NB4 (cell line): ENCODE measurements around the gene HSFX2.
"Not testable (repeated sequence)": the region's sequence is repeated elsewhere in the genome, so short reads cannot be mapped to it uniquely, and the experiment has no call there.

Experiments used
- DNase-seq: peaks from one replicate; pipeline ENCODE4 v3.0.0; 2010; ENCODE audit warnings: low read depth
- H3K4me3 ChIP-seq: one replicate; pipeline ENCODE4 v1.5.1; 2011; ENCODE audit warnings: mild to moderate bottlenecking, low read depth, low read length, moderate library complexity
- MYC ChIP-seq: IDR thresholded peaks from 2 replicates; pipeline ENCODE4 v1.6.1; 2011; ENCODE audit warnings: low read depth, low read length
- POLR2A ChIP-seq: IDR thresholded peaks from 2 replicates; pipeline ENCODE4 v1.6.1; 2011; ENCODE audit warnings: mild to moderate bottlenecking; ENCODE audit not compliant: insufficient read length; ENCODE audit errors: extremely low read depth
- TF ChIP-seq, protein P1 (sequence below): IDR thresholded peaks from 2 replicates; pipeline ENCODE4 v1.6.1; 2011; ENCODE audit warnings: low read depth, low read length
- TF ChIP-seq, protein P2 (sequence below): IDR thresholded peaks from one replicate; pipeline ENCODE4 v1.5.1; 2012; ENCODE audit warnings: low read depth, low read length

Gene HSFX2

DNA sequence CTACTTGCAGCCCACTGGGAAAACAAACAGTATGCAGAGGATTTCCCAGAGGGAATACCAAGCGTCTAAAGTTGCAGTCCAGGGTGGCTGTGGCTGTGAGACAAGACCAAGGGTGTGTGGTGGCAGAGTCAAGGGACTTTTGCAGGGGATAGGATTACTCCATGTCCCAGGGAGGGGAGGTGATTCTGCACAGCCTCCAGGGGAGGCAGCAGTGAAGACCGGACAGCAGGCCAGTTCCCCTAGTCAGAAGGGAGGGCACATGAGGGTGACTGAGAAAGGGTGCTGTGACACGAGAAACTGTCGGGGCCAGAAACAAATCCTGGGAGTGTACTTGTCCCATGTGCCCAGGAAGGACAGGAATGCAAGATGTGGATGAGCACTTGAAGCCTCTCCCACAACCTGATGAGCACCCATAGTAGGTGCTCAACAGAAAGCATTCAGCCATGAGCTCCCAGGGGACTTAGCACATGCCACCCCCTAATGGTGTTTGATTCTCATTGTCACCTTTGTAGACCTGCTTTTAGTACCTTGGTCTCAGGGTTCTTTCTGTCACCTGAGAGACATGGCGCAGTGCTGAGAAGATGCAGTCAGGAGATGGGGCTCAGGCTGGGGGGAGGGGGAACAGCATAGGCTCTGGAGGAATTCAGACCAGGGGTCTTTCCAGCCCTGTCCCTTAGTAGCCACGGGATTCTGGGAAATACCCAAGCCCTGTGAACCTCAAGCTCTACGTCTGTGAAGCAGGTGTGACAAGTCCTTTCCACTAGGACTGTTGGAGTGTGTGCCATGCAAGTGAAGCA, 27.3 kb downstream of the HSFX2 start:
- DNase-seq: no peak
- H3K4me3 ChIP-seq: no peak overlapping the region
- TF ChIP-seq, protein P1, sequence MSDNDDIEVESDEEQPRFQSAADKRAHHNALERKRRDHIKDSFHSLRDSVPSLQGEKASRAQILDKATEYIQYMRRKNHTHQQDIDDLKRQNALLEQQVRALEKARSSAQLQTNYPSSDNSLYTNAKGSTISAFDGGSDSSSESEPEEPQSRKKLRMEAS: no peak
- TF ChIP-seq MYC: no peak
- TF ChIP-seq POLR2A: no peak
- TF ChIP-seq, protein P2, sequence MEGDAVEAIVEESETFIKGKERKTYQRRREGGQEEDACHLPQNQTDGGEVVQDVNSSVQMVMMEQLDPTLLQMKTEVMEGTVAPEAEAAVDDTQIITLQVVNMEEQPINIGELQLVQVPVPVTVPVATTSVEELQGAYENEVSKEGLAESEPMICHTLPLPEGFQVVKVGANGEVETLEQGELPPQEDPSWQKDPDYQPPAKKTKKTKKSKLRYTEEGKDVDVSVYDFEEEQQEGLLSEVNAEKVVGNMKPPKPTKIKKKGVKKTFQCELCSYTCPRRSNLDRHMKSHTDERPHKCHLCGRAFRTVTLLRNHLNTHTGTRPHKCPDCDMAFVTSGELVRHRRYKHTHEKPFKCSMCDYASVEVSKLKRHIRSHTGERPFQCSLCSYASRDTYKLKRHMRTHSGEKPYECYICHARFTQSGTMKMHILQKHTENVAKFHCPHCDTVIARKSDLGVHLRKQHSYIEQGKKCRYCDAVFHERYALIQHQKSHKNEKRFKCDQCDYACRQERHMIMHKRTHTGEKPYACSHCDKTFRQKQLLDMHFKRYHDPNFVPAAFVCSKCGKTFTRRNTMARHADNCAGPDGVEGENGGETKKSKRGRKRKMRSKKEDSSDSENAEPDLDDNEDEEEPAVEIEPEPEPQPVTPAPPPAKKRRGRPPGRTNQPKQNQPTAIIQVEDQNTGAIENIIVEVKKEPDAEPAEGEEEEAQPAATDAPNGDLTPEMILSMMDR: no peak

DNA sequence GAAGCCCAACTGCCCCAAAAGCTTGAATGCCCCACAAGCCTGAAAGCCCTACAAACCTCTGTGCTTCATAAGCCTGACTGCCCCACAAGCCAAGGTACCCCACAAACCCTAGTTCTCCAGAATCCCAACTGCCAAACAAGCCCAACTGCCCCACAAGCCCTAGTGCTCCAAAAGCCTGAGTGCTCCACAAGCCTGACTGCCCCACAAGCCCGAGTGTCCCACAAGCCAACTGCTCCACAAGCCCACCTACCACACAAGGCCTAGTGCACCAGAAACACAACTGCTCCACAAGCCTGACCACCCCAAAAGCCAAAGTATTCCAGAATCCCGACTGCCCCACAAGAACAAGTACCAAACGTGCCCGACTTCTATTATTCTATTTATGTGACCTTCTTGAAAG, 31.8 kb downstream of the HSFX2 start:
- H3K4me3 ChIP-seq: no peak overlapping the region
- TF ChIP-seq, protein P1: no peak
- no peak for TF ChIP-seq POLR2A
- TF ChIP-seq, protein P2: no peak
- TF ChIP-seq MYC: no peak
- no peak for DNase-seq

DNA sequence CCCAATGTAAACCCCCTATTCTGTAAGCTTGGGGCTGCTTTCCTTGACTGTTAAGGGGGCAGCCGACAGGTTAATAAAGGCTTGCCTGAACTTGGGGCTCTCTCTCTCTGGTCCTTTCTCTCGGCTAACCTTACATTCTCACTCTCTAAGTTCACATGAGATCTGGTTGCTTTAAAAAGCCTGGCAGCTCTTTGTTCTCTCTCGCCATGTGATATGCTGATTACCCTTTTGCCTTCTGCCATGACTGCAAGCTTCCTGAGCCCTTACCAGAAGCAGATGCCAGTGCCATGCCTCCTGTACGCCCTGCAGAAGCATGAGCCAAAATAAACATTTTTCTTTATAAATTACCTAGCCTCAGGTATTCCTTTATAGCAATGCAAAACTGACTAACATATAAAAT, 39.9 kb downstream of the HSFX2 start:
- DNase-seq, H3K4me3 ChIP-seq: not testable (repeated sequence)

DNA sequence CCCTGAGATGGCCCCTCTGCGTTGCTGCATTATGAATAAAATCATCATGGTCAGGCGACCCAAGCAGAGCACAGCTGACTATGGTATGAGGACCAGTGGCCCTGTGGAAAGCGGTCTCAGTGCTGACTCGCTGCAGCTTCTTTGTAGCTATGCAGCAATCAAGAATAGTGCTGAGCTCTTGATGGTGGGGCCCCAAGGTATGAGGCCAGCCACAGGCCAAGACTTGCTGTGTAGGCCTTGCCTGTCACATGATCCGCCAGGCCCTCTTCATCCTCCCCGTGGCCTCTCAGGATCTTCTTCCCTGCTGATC, 43.2 kb downstream of the HSFX2 start:
- not testable (repeated sequence) for H3K4me3 ChIP-seq, DNase-seq

DNA sequence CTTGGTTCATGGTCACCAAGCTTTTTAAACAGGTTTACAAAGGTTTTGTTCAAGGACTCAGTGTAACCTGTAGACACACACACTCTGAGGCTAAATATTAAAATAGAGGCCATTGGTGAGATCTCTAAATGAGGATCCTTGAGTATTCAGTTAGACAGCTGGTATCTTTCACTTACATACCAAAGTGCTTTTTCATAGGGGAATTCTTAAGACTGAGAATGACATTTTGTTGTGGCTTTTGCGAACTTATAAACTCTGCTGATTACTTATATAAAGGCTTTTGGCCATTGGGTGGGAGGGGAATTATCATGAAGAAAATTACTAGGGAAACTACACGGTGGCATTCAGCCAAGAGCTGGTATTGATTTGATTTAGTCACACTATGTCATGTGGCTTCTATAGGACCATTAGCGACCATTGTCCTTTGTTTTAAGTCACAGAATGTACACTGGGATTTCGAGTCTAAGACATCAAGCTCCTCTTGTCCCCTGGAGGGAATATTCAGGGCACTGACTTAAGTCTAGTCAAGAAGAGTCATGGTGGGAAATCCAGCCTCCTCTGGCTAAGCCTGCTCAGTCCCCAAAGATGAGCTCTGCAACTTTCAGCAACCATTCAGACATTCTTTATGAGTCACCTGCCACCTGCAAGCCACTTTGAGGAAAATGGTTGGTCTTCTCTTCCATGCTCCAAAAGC, 43.7 kb downstream of the HSFX2 start:
- DNase-seq, H3K4me3 ChIP-seq: not testable (repeated sequence)

DNA sequence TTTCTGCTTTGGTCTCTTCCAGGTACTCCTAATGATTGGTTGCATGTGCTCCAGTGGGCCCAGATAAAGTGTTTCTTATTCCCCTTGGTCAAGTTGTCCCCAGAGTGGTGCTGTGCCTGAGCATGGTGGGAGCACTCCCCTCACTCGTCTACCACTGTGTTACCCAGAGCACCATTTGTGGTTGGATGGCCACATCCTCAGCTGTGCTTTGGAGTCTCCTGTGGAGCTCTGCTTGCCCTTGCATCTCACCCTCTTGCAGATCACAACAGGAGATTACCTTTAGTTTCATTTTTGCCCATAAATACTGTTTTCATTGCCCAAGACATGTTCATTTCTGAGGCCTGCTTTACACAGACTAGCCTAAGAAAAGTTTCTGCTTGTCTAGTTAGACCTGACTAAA, 44.7 kb downstream of the HSFX2 start:
- not testable (repeated sequence) for H3K4me3 ChIP-seq, DNase-seq

DNA sequence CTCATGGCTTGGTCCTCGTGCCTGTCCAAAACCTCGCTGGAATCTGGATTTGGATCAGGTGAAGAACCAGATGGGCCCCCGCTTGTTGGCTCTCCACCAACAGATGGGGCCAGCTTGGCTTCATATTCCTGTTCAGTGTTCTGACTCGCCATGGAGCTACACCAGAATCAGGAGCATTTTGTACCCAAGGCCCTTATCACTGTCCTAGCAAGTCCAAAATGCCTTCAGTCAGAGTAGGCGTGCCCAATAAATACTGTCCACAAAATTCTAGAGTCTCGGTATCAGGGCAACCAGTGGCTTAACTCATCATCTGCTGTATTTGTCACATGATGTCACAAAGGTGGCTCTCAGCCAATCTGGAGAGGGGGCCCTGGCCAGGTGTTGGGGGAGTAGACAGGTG, 45.4 kb downstream of the HSFX2 start, which contains the start of gene HSFX3:
Gene HSFX3, minus strand, starts transcription at position 224 of the 400 bp plus-strand sequence. Its CDS starts 72 bp downstream, at position 152.
- H3K4me3 ChIP-seq, DNase-seq: not testable (repeated sequence)

DNA sequence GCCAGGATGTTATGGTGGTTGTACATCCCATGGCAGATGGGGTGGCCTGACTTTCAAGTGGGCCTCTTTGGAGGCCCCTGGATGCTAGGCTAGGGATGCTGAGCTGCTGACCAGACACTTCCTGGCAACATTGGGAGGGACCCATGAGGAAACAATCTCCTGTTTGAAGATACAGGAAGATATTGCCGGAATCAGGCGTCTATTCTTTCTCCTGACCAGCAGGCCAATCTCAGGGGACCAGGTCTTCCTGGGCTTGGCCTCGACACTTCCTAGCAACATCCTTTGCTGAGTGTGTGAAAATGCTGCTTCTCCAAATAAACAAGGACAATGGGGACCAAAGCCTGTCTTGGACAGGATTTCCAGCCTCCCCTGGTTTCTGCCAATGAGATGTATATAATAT, 47.3 kb downstream of the HSFX2 start:
- H3K4me3 ChIP-seq, DNase-seq: not testable (repeated sequence)

DNA sequence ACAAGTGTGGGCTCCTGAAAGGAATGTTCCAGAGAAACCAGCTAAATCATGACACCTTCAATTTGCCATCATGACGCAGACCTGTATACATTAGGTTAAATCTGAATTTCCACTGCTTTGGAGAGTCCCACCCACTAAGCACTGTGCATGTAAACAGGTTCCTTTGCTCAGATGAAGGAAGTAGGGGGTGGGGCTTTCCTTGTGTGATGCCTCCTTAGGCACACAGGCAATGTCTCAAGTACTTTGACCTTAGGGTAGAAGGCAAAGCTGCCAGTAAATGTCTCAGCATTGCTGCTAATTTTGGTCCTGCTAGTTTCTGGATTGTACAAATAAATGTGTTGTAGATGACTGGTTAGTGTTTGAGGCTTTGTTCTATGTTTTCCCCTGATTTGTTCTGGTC, 48.2 kb downstream of the HSFX2 start:
- H3K4me3 ChIP-seq, DNase-seq: not testable (repeated sequence)
